OCI-LY7 (cell line): ENCODE results near the gene UGT1A6.

Source experiments
- EZH2phosphoT487 ChIP-seq: fragments of 200-600 bp; sonication (generic); IDR thresholded peaks from 2 replicates; pipeline ENCODE4 v1.6.1; 2018; ENCODE audit warnings: low read depth, borderline replicate concordance, mild to moderate bottlenecking, mixed run types, antibody characterized with exemption, low read length, moderate library complexity, mixed read lengths
- TF ChIP-seq, protein P1 (sequence below): fragments of 200-600 bp; sonication (generic); conservative IDR thresholded peaks from 2 replicates; pipeline ENCODE4 v1.5.1; 2014; ENCODE audit warnings: mild to moderate bottlenecking, antibody characterized with exemption, low read length, moderate library complexity, mixed read lengths

DNA sequence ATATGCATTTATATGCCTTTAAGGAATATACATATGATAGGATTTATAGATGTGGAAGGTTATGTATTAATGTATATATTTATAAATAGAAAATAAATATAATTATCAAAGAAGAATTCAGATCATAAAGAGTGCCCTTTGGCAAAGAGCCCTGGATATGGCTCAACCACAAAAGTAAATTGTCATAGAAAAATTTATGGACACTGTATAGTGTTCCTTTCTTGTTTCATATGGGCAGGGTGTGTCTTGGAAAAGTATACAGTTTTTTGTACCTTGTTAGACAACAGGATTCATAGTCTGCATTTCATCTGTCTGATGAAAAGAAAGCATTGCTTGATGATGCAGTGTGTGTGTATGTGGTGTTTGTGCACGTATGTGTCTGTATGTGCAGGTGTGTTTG, 8.1 kb upstream of the UGT1A6 start:
- TF ChIP-seq, protein P1, sequence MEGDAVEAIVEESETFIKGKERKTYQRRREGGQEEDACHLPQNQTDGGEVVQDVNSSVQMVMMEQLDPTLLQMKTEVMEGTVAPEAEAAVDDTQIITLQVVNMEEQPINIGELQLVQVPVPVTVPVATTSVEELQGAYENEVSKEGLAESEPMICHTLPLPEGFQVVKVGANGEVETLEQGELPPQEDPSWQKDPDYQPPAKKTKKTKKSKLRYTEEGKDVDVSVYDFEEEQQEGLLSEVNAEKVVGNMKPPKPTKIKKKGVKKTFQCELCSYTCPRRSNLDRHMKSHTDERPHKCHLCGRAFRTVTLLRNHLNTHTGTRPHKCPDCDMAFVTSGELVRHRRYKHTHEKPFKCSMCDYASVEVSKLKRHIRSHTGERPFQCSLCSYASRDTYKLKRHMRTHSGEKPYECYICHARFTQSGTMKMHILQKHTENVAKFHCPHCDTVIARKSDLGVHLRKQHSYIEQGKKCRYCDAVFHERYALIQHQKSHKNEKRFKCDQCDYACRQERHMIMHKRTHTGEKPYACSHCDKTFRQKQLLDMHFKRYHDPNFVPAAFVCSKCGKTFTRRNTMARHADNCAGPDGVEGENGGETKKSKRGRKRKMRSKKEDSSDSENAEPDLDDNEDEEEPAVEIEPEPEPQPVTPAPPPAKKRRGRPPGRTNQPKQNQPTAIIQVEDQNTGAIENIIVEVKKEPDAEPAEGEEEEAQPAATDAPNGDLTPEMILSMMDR = no peak
- TF ChIP-seq EZH2phosphoT487 = no peak
